ENCODE results near the gene RHOD.
A peak's percentile ranks its signal among the peaks of the same experiment; 100 is the strongest.

Gene RHOD

DNA sequence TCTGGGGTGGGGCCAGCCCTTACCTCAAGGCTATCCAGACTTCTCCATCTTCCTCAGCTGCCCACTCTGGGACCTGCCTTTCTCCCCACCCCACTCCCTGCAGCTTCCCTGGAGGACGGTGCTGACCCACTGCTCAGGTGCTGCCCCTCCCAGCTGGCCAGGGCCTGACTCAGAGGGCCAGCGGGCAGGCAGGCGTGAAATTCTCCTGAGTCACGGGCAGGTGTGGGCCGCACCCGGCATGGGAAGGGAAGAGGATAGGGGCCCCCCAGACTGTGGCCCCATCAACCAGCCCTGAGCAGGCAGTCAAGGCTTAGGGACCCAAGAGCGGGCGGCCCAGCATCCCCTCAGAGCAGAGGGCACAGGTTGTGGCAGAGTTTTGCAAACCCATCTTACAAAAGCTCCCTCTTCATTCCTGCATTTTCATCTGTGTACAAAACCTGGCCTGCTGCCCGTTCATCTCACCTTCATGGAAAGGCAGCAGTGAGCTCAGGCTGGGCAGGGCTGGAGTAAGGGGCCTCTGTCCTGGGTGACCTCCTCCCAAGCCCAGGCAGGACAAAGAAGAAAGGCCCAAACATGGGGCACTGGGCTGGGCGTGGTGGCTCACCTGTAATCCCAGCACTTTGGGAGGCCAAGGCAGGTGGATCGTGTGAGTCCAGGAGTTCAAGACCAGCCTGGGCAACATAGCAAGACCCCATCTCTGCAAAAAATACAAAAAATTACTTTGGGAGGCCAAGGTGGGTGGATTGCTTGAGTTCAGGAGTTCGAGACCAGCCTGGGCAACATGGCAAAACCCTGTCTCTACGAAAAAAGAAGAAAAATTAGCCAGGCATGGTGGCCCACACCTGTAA, 6.1 kb downstream of the RHOD start:
- TF ChIP-seq, protein P1, sequence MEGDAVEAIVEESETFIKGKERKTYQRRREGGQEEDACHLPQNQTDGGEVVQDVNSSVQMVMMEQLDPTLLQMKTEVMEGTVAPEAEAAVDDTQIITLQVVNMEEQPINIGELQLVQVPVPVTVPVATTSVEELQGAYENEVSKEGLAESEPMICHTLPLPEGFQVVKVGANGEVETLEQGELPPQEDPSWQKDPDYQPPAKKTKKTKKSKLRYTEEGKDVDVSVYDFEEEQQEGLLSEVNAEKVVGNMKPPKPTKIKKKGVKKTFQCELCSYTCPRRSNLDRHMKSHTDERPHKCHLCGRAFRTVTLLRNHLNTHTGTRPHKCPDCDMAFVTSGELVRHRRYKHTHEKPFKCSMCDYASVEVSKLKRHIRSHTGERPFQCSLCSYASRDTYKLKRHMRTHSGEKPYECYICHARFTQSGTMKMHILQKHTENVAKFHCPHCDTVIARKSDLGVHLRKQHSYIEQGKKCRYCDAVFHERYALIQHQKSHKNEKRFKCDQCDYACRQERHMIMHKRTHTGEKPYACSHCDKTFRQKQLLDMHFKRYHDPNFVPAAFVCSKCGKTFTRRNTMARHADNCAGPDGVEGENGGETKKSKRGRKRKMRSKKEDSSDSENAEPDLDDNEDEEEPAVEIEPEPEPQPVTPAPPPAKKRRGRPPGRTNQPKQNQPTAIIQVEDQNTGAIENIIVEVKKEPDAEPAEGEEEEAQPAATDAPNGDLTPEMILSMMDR (IDR thresholded peaks at IDR 0.05; ENCODE audit: low read depth, low read length), result no peak
- no peak for DNase-seq (ENCODE audit: extremely low read depth, low read depth)

DNA sequence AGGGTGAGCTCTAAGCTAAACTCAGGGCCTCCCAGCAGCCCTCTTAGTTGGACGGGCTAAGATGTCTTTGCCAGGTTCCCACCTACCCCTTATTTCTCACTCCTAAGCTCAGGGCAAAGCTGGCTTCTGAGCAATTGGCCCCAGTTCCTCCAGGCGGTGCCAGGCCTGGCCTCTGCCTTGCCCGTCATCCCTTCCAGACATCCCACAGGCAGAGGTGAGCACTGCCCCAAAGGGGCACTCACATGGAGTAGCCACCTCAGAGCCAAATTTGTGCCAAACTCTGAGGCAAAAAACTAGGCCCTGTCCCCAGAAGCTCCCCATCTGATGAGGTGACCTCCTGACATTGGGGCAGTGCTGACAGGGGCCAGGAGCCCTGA, 9.7 kb downstream of the RHOD start:
- DNase-seq (ENCODE audit: extremely low read depth, low read depth), result no peak
- TF ChIP-seq, protein P1 (IDR thresholded peaks at IDR 0.05; ENCODE audit: low read depth, low read length), result no peak

DNA sequence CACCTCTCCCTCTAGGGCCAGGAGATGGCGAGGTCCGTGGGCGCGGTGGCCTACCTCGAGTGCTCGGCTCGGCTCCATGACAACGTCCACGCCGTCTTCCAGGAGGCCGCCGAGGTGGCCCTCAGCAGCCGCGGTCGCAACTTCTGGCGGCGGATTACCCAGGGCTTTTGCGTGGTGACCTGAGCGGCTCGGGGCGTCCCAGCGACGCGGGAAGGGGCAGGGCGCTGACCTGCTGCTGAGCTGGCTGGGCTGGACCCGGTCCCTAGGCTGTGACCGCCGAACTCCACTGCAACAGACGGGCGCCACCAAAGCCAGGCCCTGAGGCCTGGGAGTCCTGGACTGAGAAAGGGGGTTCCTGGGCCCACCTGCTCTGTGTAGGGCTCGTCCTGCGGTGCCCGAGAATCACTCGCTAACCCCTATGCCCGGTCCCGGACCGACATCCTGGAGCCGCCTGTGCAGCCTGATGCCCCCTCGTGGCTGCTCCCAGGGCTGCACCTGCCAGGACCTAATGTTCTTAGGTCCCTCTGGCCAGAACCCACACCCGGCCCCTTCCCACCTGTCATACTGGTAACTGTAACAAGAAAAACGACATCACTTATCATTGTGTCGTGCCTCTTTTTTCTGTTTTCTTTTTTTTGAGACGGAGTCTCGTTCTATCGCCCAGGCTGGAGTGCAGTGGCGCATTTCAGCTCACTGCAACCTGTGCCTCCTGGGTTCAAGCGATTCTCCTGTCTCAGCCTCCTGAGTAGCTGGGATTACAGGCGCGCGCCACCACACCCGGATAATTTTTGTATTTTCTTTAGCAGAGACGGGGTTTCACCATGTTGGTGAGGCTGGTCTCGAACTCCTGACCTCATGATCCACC, 15.0 kb downstream of the RHOD start:
- DNase-seq (ENCODE audit: extremely low read depth, low read depth), result no peak
- TF ChIP-seq, protein P1 (IDR thresholded peaks at IDR 0.05; ENCODE audit: low read depth, low read length), result peak; percentile 71

DNA sequence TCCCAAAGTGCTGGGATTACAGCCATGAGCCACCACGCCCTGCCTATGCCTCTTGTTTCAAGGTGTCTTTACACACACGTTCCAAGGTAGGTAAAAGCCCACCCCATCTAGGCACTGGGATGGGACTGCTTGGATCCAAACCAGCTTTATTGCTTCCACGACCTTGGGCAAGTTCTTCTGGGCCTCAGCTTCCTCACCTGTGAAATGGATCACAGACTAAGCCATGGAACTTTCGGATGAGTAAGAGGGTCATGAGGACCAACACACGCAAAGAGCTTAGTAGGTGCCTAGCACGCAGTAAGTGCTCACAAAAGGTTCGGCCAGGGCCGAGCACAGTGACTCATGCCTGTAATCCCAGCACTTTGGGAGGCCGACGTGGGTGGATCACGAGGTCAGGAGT, 15.6 kb downstream of the RHOD start:
- TF ChIP-seq, protein P1 (IDR thresholded peaks at IDR 0.05; ENCODE audit: low read depth, low read length), result no peak
- DNase-seq (ENCODE audit: extremely low read depth, low read depth), result no peak

DNA sequence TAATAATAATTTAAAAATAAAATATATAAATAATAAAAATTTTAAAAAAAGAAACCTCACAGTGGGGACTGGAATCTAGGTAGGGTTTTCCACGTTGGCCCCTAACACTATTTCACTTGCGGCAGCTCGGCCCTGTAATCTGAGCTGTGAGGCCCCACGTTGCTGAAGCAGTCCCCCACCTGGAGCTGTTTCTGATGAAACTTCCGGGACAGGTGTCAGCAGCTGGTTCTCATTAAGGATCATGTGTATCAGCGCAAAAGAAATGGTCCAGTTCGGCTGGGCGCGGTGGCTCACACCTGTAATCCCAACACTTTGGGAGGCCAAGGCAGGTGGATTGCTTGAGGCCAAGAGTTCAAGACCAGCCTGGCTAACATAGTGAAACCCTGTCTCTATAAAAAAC, 17.3 kb downstream of the RHOD start:
- DNase-seq (ENCODE audit: extremely low read depth, low read depth), result no peak
- TF ChIP-seq, protein P1 (IDR thresholded peaks at IDR 0.05; ENCODE audit: low read depth, low read length), result no peak

DNA sequence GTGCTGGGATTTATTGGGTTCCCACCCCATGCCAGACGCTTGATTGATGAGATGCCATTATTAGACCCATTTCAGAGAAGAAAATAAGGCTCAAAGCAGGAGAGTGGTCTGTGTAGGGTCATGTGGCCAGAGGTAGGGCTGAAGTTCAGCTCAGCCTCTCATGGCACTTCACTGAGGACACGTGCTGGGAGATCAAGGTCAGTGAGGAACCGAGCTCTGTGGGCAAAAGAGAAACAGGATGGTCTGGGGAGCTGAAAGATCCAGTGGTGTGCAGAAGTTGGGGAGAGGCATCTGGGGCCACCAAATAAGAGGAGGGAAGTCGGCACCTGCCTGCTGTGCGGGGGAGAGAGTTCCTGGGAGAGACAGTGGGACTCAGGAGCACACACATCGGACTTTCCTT, 19.6 kb downstream of the RHOD start:
- TF ChIP-seq, protein P1 (IDR thresholded peaks at IDR 0.05; ENCODE audit: low read depth, low read length), result no peak
- DNase-seq (ENCODE audit: extremely low read depth, low read depth), result no peak
